NCI-H1930 (cell line): ENCODE data around the gene SECISBP2.

Experiments used
- DNase-seq, 2 experiments: peaks; one replicate each; lab custom pipeline; 2025; lab: John Stamatoyannopoulos, UW

SECISBP2 gene

GRCh38 chr9:89383030-89383720, 64.9 kb downstream of the SECISBP2 start:
- DNase-seq, result no peak

GRCh38 chr9:89383721-89384300, 65.5 kb downstream of the SECISBP2 start:
- no peak for DNase-seq

GRCh38 chr9:89384783-89385182, 66.5 kb downstream of the SECISBP2 start:
- no peak for DNase-seq

GRCh38 chr9:89386206-89386605, 67.9 kb downstream of the SECISBP2 start:
- no peak for DNase-seq

GRCh38 chr9:89386797-89387196, 68.5 kb downstream of the SECISBP2 start:
- no peak for DNase-seq

GRCh38 chr9:89387197-89387849, 69.0 kb downstream of the SECISBP2 start:
- DNase-seq, result no peak

- no peak for DNase-seq
These were observed 70.0 kb downstream of the SECISBP2 start for GRCh38 chr9:89388084-89388867.

- DNase-seq, result no peak
These were observed 70.5 kb downstream of the SECISBP2 start for GRCh38 chr9:89388868-89389177.

- no peak for DNase-seq
These were observed 71.8 kb downstream of the SECISBP2 start for GRCh38 chr9:89390068-89390555.

GRCh38 chr9:89390578-89391116, 72.3 kb downstream of the SECISBP2 start:
- no peak for DNase-seq

GRCh38 chr9:89391585-89391984, 73.3 kb downstream of the SECISBP2 start:
- no peak for DNase-seq

GRCh38 chr9:89394412-89394811, 76.1 kb downstream of the SECISBP2 start:
- DNase-seq, result no peak

GRCh38 chr9:89395931-89396710, 77.8 kb downstream of the SECISBP2 start:
- DNase-seq, result no peak

GRCh38 chr9:89397471-89397870, 79.2 kb downstream of the SECISBP2 start:
- DNase-seq, result no peak

- no peak for DNase-seq
These were observed 80.3 kb downstream of the SECISBP2 start for GRCh38 chr9:89398621-89399020.

GRCh38 chr9:89400403-89401116, 82.3 kb downstream of the SECISBP2 start:
- no peak for DNase-seq

GRCh38 chr9:89402695-89403427, 84.6 kb downstream of the SECISBP2 start:
- no peak for DNase-seq

- no peak for DNase-seq
These were observed 85.8 kb downstream of the SECISBP2 start for GRCh38 chr9:89404074-89404473.

- DNase-seq, result no peak
These were observed 87.5 kb downstream of the SECISBP2 start for GRCh38 chr9:89405826-89406225.

- DNase-seq, result no peak
These were observed 88.8 kb downstream of the SECISBP2 start for GRCh38 chr9:89407070-89407469.
